ENCODE measurements around the gene POLE.

Gene POLE

DNA sequence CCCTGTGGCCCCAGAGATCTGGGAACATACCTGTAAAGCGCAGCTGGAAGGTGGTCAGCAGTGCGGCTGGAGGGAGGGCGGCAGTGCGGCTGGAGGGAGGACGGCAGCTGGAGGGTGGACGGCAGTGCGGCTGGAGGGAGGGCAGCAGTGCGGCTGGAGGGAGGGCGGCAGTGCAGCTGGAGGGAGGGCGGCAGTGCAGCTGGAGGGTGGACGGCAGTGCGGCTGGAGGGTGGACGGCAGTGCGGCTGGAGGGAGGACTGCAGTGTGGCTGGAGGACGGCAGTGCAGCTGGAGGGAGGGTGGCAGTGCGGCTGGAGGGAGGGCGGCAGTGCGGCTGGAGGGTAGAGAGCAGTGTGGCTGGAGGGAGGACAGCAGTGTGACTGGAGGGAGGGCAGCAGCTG, 100.2 kb downstream of the POLE start:
- Mint-ChIP-seq H3K36me3 (no peaks in the 10 kb centered on the region), H3K27me3 (no peaks in the 10 kb centered on the region), H3K27ac (no peak overlapping the region), H3K4me1 (ENCODE audit: low read depth) (no peaks in the 10 kb centered on the region), H3K9me3 (ENCODE audit: low read depth) (no peaks in the 10 kb centered on the region), H3K4me3 (no peak overlapping the region)

- Mint-ChIP-seq H3K36me3 (no peaks in the 10 kb centered on the region), H3K4me1 (ENCODE audit: low read depth) (no peaks in the 10 kb centered on the region), H3K9me3 (ENCODE audit: low read depth) (no peaks in the 10 kb centered on the region), H3K27ac (no peak overlapping the region), H3K4me3 (no peak overlapping the region), H3K27me3 (no peaks in the 10 kb centered on the region)
Measured at GRCh38 chr12:132585177-132585576, 102.0 kb downstream of the POLE start.

- Mint-ChIP-seq H3K27ac (no peak overlapping the region), H3K4me1 (ENCODE audit: low read depth) (no peaks in the 10 kb centered on the region), H3K36me3 (no peaks in the 10 kb centered on the region), H3K27me3 (no peaks in the 10 kb centered on the region), H3K4me3 (no peak overlapping the region), H3K9me3 (ENCODE audit: low read depth) (no peaks in the 10 kb centered on the region)
Measured at GRCh38 chr12:132584429-132584828, 102.7 kb downstream of the POLE start.

DNA sequence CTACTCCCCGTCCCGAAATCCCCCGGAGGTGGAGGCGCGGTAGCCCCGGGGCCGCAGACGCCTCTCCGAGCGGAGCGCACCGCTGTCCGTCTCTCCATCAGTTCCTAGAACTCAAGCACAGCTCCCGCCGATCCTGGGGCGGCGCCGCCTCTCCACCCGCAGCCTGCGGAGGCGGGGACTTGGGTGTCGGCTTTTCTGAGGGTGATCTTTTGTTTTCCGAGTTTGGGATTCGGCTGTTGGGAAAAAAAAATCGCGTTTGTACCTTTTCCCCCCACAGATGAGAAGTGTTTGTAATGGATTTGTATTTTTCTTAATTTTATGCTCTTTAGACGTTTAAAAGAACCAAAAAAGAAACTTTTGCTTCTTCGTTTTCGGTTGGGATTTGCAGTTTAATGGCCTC, 103.4 kb downstream of the POLE start:
- Mint-ChIP-seq H3K4me3 (no peak overlapping the region), H3K27ac (no peak overlapping the region), H3K36me3 (no peaks in the 10 kb centered on the region), H3K27me3 (no peaks in the 10 kb centered on the region), H3K4me1 (ENCODE audit: low read depth) (no peaks in the 10 kb centered on the region), H3K9me3 (ENCODE audit: low read depth) (no peaks in the 10 kb centered on the region)

- Mint-ChIP-seq H3K27ac (no peak overlapping the region), H3K27me3 (no peaks in the 10 kb centered on the region), H3K4me1 (ENCODE audit: low read depth) (no peaks in the 10 kb centered on the region), H3K9me3 (ENCODE audit: low read depth) (no peaks in the 10 kb centered on the region), H3K36me3 (no peaks in the 10 kb centered on the region), H3K4me3 (no peak overlapping the region)
Measured at GRCh38 chr12:132583411-132583710, 103.8 kb downstream of the POLE start.

DNA sequence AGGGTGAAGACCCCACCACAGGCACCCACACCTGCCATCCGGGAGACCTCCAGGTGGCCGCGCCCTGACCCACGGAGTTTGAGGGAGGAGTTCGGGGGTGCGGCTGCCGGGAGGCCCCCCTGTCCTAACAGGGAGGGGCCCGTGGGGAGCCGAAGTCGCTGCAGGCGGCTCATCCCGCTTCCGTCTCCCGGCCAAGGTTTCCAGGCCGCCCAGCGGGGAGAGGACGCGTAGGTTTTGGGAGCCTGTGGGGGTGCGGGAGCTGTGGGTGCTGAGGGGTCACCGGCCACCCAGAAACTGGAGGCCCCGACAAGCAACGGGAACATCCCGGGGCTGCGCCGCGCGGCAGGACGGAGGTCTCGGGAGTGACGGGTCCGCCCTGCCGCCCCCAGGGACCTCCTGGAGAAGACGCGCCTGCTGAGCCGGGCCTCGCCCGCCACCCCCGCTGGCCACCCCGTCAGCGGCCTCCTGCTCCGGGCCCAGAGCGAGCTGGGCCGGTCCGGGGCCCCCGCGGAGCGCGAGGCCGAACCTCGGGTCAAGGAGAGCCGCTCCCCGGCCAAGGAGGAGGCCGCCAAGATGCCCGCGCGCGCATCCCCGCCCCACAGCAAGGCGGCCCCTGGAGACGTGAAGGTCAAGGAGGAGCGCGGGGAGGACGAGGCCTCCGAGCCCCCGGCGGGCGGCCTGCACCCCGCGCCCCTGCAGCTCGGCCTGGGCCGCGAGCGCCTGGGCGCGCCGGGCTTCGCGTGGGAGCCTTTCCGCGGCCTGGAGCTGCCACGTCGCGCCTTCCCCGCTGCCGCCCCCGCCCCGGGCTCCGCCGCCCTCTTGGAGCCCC, 104.3 kb downstream of the POLE start:
- Mint-ChIP-seq H3K4me1 (ENCODE audit: low read depth) (no peaks in the 10 kb centered on the region), H3K27me3 (no peaks in the 10 kb centered on the region), H3K36me3 (no peaks in the 10 kb centered on the region), H3K9me3 (ENCODE audit: low read depth) (no peaks in the 10 kb centered on the region), H3K27ac (no peak overlapping the region), H3K4me3 (no peak overlapping the region)

DNA sequence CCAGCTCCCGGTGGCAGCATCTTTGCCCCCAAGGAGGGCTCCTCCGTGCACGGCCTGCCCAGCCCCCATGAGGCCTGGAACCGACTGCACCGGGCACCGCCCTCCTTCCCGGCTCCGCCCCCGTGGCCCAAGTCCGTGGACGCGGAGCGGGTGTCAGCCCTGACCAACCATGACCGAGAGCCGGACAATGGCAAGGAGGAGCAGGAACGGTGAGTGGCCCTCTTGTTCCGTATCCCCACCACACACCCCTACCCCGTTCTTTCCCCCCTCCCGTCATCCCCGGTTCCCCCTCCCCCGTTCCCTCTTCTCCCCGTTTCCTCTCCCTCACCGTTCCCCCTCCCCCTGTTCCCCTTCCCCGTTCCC, 105.1 kb downstream of the POLE start:
- Mint-ChIP-seq H3K4me3 (no peak overlapping the region), H3K9me3 (ENCODE audit: low read depth) (no peaks in the 10 kb centered on the region), H3K27ac (no peak overlapping the region), H3K4me1 (ENCODE audit: low read depth) (no peaks in the 10 kb centered on the region), H3K27me3 (no peaks in the 10 kb centered on the region), H3K36me3 (no peaks in the 10 kb centered on the region)

- H3K4me1 Mint-ChIP-seq (ENCODE audit: low read depth), result no peaks in the 10 kb centered on the region
- H3K27me3 Mint-ChIP-seq, result no peaks in the 10 kb centered on the region
- no peaks in the 10 kb centered on the region for H3K36me3 Mint-ChIP-seq
- no peak overlapping the region for H3K27ac Mint-ChIP-seq
- H3K9me3 Mint-ChIP-seq (ENCODE audit: low read depth), result no peaks in the 10 kb centered on the region
- no peak overlapping the region for H3K4me3 Mint-ChIP-seq
Measured at GRCh38 chr12:132581348-132582057, 105.6 kb downstream of the POLE start.

- H3K4me1 Mint-ChIP-seq (ENCODE audit: low read depth), result no peaks in the 10 kb centered on the region
- H3K27ac Mint-ChIP-seq, result no peak overlapping the region
- H3K36me3 Mint-ChIP-seq, result no peaks in the 10 kb centered on the region
- H3K27me3 Mint-ChIP-seq, result no peaks in the 10 kb centered on the region
- H3K9me3 Mint-ChIP-seq (ENCODE audit: low read depth), result no peaks in the 10 kb centered on the region
- H3K4me3 Mint-ChIP-seq, result no peak overlapping the region
Measured at GRCh38 chr12:132580701-132581292, 106.3 kb downstream of the POLE start.

GRCh38 chr12:132579744-132580143, 107.4 kb downstream of the POLE start:
- no peaks in the 10 kb centered on the region for H3K27me3 Mint-ChIP-seq
- H3K27ac Mint-ChIP-seq, result no peak overlapping the region
- H3K4me1 Mint-ChIP-seq (ENCODE audit: low read depth), result no peaks in the 10 kb centered on the region
- no peak overlapping the region for H3K4me3 Mint-ChIP-seq
- H3K9me3 Mint-ChIP-seq (ENCODE audit: low read depth), result no peaks in the 10 kb centered on the region
- no peaks in the 10 kb centered on the region for H3K36me3 Mint-ChIP-seq

DNA sequence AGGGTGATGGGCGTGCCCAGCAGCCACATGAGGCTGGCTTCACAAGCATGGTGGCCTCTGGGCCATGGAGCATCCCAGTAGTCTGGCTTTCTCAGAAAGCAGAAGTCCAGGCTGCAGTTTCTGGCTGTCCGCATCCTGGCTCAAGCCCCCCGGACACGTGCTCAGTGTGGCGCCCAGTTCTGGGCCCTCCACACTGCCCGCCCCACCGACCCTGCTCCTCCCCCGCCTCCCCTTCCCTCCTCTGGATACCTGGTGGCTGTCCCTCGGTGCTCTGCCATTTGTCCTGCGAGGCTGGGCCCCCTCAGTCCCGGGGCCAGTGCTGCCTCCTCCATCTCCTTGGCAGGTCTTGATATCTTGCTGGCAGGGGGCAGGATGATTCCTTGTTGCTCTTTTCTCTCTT, 108.3 kb downstream of the POLE start:
- no peak overlapping the region for H3K4me3 Mint-ChIP-seq
- H3K27ac Mint-ChIP-seq, result no peak overlapping the region
- H3K4me1 Mint-ChIP-seq (ENCODE audit: low read depth), result no peaks in the 10 kb centered on the region
- no peaks in the 10 kb centered on the region for H3K27me3 Mint-ChIP-seq
- H3K36me3 Mint-ChIP-seq, result no peaks in the 10 kb centered on the region
- no peaks in the 10 kb centered on the region for H3K9me3 Mint-ChIP-seq (ENCODE audit: low read depth)

GRCh38 chr12:132578118-132578517, 109.0 kb downstream of the POLE start:
- no peaks in the 10 kb centered on the region for H3K36me3 Mint-ChIP-seq
- H3K27me3 Mint-ChIP-seq, result no peaks in the 10 kb centered on the region
- no peaks in the 10 kb centered on the region for H3K9me3 Mint-ChIP-seq (ENCODE audit: low read depth)
- H3K27ac Mint-ChIP-seq, result no peak overlapping the region
- no peak overlapping the region for H3K4me3 Mint-ChIP-seq
- H3K4me1 Mint-ChIP-seq (ENCODE audit: low read depth), result no peaks in the 10 kb centered on the region

DNA sequence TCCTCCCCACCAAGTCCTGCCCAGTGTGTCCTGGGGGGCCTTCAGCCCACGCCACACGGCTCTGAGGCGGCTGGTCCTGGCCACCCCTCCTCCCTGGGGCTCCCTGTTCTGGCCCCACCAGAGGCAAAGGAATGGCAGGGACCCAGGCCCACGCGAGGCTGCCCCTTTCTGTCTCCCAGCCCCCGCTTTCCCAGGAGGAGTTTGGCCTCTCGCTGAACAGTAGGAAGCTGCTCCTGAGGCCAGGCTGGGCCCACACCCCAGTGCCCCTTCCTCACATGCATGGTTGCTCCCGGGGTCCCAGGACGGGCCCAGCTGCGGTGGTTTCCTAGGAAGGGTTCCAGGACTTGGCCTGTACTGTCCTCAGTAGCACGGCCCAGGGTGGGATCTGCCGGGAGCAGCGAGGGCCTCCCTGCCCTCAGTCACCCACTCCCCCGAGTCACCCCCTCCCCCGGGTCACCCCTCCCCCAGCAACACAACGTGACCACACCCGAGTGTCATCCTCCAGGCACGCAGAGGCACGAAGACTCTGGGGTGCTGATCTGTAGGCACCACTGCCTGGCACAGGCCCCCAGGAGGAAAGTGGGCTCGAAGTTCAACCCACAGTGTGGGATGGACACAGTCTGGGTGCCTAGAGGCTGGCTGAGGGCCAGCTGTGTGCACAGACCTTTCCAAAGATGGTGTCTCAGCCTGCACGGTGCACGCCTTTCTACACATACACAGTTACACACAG, 109.8 kb downstream of the POLE start:
- no peaks in the 10 kb centered on the region for H3K36me3 Mint-ChIP-seq
- no peak overlapping the region for H3K4me3 Mint-ChIP-seq
- H3K27ac Mint-ChIP-seq, result no peak overlapping the region

GRCh38 chr12:132576701-132577100, 110.4 kb downstream of the POLE start:
- no peaks in the 10 kb centered on the region for H3K9me3 Mint-ChIP-seq (ENCODE audit: low read depth)
- no peaks in the 10 kb centered on the region for H3K27me3 Mint-ChIP-seq
- H3K27ac Mint-ChIP-seq, result no peak overlapping the region
- no peaks in the 10 kb centered on the region for H3K36me3 Mint-ChIP-seq
- no peak overlapping the region for H3K4me3 Mint-ChIP-seq
- no peaks in the 10 kb centered on the region for H3K4me1 Mint-ChIP-seq (ENCODE audit: low read depth)

More for the DNA sequence above, 109.8 kb downstream of the POLE start:
- H3K27me3 Mint-ChIP-seq, result no peaks in the 10 kb centered on the region
- H3K9me3 Mint-ChIP-seq (ENCODE audit: low read depth), result no peaks in the 10 kb centered on the region
- no peaks in the 10 kb centered on the region for H3K4me1 Mint-ChIP-seq (ENCODE audit: low read depth)

DNA sequence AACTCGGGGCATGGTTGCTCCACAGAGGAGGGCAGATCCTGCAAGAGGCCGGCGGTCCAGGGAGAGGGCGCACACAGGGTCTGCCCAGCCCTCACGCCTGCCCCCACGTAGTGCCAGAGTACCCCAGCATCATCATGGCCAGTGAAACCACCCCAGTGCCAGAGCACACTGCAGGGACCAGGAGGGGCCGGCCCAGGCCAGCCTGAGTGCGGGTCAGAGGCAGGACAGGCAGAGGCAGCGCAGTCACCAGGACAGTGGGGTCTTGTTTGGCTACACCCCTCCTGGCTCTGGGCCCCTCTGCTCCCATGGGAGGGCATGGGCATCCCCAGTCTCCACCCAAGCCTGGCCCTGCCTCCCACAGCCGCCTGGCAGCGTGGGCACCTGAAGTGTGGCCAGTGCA, 111.5 kb downstream of the POLE start:
- Mint-ChIP-seq H3K9me3 (ENCODE audit: low read depth) (no peaks in the 10 kb centered on the region), H3K36me3 (no peaks in the 10 kb centered on the region), H3K27ac (no peak overlapping the region), H3K27me3 (no peaks in the 10 kb centered on the region), H3K4me3 (no peak overlapping the region), H3K4me1 (ENCODE audit: low read depth) (no peaks in the 10 kb centered on the region)

Data from activated naive CD8-positive, alpha-beta T cell (primary cell).